SU-DHL-6 (cell line): ENCODE results near the gene MPC1.
"Not testable (repeated sequence)": the region's sequence is repeated elsewhere in the genome, so short reads cannot be mapped to it uniquely, and the experiment has no call there.

Source experiments
- H2AFZ ChIP-seq: fragments of 200-600 bp; sonication (generic); 2 replicates; pipeline ENCODE4 v1.6.1; 2014; ENCODE audit warnings: low read depth, mild to moderate bottlenecking, moderate library complexity, mixed read lengths, antibody characterized with exemption, low read length; ENCODE audit not compliant: severe bottlenecking
- H3F3A ChIP-seq: fragments of 200-600 bp; shearing (Covaris generic); 2 replicates; pipeline ENCODE4 v1.6.0; 2016; ENCODE audit warnings: antibody characterized with exemption, mild to moderate bottlenecking; ENCODE audit not compliant: insufficient read depth
- H3K27ac ChIP-seq: fragments of 200-600 bp; sonication (generic); 2 replicates; pipeline ENCODE4 v1.5.1; 2016; ENCODE audit warnings: low read depth, mild to moderate bottlenecking, low read length, moderate library complexity, mixed read lengths
- H3K27me3 ChIP-seq: fragments of 200-600 bp; sonication (generic), shearing (Covaris generic); 2 replicates; pipeline ENCODE4 v1.6.0; 2014; ENCODE audit warnings: mild to moderate bottlenecking, low read length
- H3K36me3 ChIP-seq: fragments of 200-600 bp; sonication (generic); 2 replicates; pipeline ENCODE4 v1.6.1; 2014; ENCODE audit warnings: mild to moderate bottlenecking, low read length, mixed read lengths
- H3K4me2 ChIP-seq: fragments of 300-600, 200-600 bp; shearing (Covaris generic), sonication (generic); 2 replicates; pipeline ENCODE4 v1.6.0; 2014; ENCODE audit warnings: low read length, low read depth, mild to moderate bottlenecking; ENCODE audit not compliant: poor library complexity, severe bottlenecking
- H3K4me3 ChIP-seq: fragments of 200-600 bp; sonication (generic); 2 replicates; pipeline ENCODE4 v1.5.1; 2014; ENCODE audit warnings: antibody characterized with exemption, low read length, mild to moderate bottlenecking, mixed read lengths; ENCODE audit not compliant: insufficient read depth, poor library complexity, severe bottlenecking
- H3K79me2 ChIP-seq: fragments of 200-600 bp; sonication (generic); 2 replicates; pipeline ENCODE4 v1.6.1; 2014; ENCODE audit warnings: mild to moderate bottlenecking, low read length, moderate library complexity; ENCODE audit not compliant: insufficient read depth
- H3K9ac ChIP-seq: fragments of 200-600 bp; sonication (generic); 2 replicates; pipeline ENCODE4 v1.7.0; 2014; ENCODE audit warnings: mild to moderate bottlenecking, low read length
- H3K9me2 ChIP-seq: fragments of 200-600 bp; sonication (generic); replicated peaks from 2 replicates; pipeline ENCODE4 v1.6.1; 2014; ENCODE audit warnings: low read length; ENCODE audit not compliant: insufficient read depth
- H3K9me3 ChIP-seq: fragments of 200-600 bp; sonication (generic); 2 replicates; pipeline ENCODE4 v1.6.1; 2014; ENCODE audit warnings: low read length, mixed read lengths; ENCODE audit not compliant: insufficient read depth
- H4K20me1 ChIP-seq: fragments of 200-600 bp; sonication (generic); 2 replicates; pipeline ENCODE4 v1.6.1; 2014; ENCODE audit warnings: low read depth, mild to moderate bottlenecking, antibody characterized with exemption, low read length, moderate library complexity, mixed read lengths
- CTCF ChIP-seq: fragments of 200-600 bp; sonication (generic); IDR thresholded peaks from one replicate; pipeline ENCODE4 v1.5.1; 2017; ENCODE audit warnings: antibody characterized with exemption, mild to moderate bottlenecking, low read length, moderate library complexity; ENCODE audit not compliant: insufficient read depth, poor library complexity, severe bottlenecking
- EZH2phosphoT487 ChIP-seq: fragments of 200-600 bp; sonication (generic), shearing (Covaris generic); conservative IDR thresholded peaks from 2 replicates; pipeline ENCODE4 v1.6.1; 2018; ENCODE audit warnings: mild to moderate bottlenecking, antibody characterized with exemption, low read length, moderate library complexity, mixed read lengths

Gene MPC1

GRCh38 chr6:166386111-166386510 is 3.4 kb upstream of the MPC1 start:
- H2AFZ ChIP-seq, result no peak overlapping the region
- no peak overlapping the region for H3K27ac ChIP-seq
- no peak overlapping the region for H3K9ac ChIP-seq
- H3K36me3 ChIP-seq, result no peaks in the 10 kb centered on the region
- TF ChIP-seq EZH2phosphoT487, result no peak
- TF ChIP-seq CTCF, result no peak
- no peak overlapping the region for H3K4me2 ChIP-seq
- H3F3A ChIP-seq, result no peaks in the 10 kb centered on the region
- H3K9me2 ChIP-seq, result no peaks in the 10 kb centered on the region
- no peak overlapping the region for H3K4me3 ChIP-seq
- H4K20me1 ChIP-seq, result no peaks in the 10 kb centered on the region
- no peaks in the 10 kb centered on the region for H3K9me3 ChIP-seq
- H3K79me2 ChIP-seq, result no peaks in the 10 kb centered on the region
- H3K27me3 ChIP-seq, result no peaks in the 10 kb centered on the region

GRCh38 chr6:166383802-166384363 is 1.1 kb upstream of the MPC1 start:
- H3K9me3 ChIP-seq, H3K27ac ChIP-seq, H3K9me2 ChIP-seq, H3K36me3 ChIP-seq, H3K27me3 ChIP-seq, H4K20me1 ChIP-seq, H3F3A ChIP-seq, H3K79me2 ChIP-seq: not testable (repeated sequence)
- peak overlapping the region; percentile 76 for H3K9ac ChIP-seq
- peak overlapping the region; percentile 68 for H3K4me2 ChIP-seq
- H3K4me3 ChIP-seq, result peak overlapping the region; percentile 96
- peak overlapping the region; percentile 96 for H2AFZ ChIP-seq

GRCh38 chr6:166382500-166382932 is 224 bp downstream of the MPC1 start:
- Histone ChIP-seq H3K9me2 (no peaks in the 10 kb centered on the region), H3K9me3 (no peaks in the 10 kb centered on the region), H3K9ac (peak overlapping the region; percentile 76), H2AFZ (peak overlapping the region; percentile 94), H3K27me3 (no peaks in the 10 kb centered on the region), H3F3A (no peaks in the 10 kb centered on the region; the same call in 1 of the 2 replicates), H3K79me2 (no peaks in the 10 kb centered on the region), H3K4me2 (peak overlapping the region; percentile 81), H3K4me3 (peak overlapping the region; percentile 96), H3K36me3 (no peaks in the 10 kb centered on the region), H4K20me1 (no peaks in the 10 kb centered on the region), H3K27ac (peak overlapping the region; percentile 57)
- TF ChIP-seq CTCF (no peak), EZH2phosphoT487 (no peak)

- TF ChIP-seq CTCF (peak; percentile 89), EZH2phosphoT487 (no peak)
- no peaks in the 10 kb centered on the region; the same call in 1 of the 2 replicates for H3F3A ChIP-seq
- H2AFZ ChIP-seq, result peak overlapping the region; percentile 94
- 0 out of 2 replicates have a peak overlapping the region, but pooled peaks have one; percentile 13 for H3K27ac ChIP-seq
- H3K27me3 ChIP-seq, result no peaks in the 10 kb centered on the region
- H4K20me1 ChIP-seq, result no peaks in the 10 kb centered on the region
- peak overlapping the region; percentile 76 for H3K9ac ChIP-seq
- H3K36me3 ChIP-seq, result no peaks in the 10 kb centered on the region
- H3K79me2 ChIP-seq, result no peaks in the 10 kb centered on the region
- no peaks in the 10 kb centered on the region for H3K9me2 ChIP-seq
- H3K9me3 ChIP-seq, result no peaks in the 10 kb centered on the region
- H3K4me2 ChIP-seq, result peak overlapping the region; percentile 81
- H3K4me3 ChIP-seq, result peak overlapping the region; percentile 96
These were observed 824 bp downstream of the MPC1 start for GRCh38 chr6:166381733-166382499.
